HG03025 (cell line): Measurements from ENCODE around the gene EEF2KMT.
"Not testable (repeated sequence)": the region's sequence is repeated elsewhere in the genome, so short reads cannot be mapped to it uniquely, and the experiment has no call there.

ENCODE experiments used
- ATAC-seq: cut with Tn5 transposase; IDR thresholded peaks from one replicate; pipeline ENCODE4 v1.9.1; 2021; ENCODE audit warnings: mild to moderate bottlenecking, moderate library complexity; ENCODE audit not compliant: unreplicated experiment, low FRiP score

The EEF2KMT gene

DNA sequence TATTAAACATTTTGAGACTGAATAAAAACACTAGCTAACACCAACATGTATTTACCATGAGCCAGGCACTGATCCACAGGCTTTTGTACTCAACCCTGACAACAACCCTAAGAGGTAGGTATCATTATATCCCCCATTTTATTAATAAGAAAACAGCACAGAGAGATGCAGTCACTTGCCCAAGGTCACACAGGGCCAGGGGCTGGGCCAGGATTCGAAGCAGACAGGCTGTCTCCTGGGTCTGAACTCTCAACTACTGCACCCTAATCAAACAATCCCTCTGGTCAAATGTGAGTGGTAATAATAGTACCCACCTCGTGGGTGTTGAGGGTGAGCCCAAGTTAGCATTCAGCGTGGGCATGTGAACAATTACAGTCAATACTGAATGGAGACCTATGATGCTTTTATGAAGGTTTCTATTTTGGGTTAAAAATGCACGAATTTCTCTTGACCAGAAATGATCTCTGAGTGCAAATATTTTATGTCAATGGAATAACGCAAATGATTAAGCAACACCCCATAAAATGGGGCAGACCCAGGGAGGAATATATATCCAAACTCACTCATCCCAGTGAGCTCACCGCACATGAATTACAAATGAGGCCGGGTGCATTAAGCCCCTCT is 1.0 kb downstream of the EEF2KMT start:
- not testable (repeated sequence) for ATAC-seq

DNA sequence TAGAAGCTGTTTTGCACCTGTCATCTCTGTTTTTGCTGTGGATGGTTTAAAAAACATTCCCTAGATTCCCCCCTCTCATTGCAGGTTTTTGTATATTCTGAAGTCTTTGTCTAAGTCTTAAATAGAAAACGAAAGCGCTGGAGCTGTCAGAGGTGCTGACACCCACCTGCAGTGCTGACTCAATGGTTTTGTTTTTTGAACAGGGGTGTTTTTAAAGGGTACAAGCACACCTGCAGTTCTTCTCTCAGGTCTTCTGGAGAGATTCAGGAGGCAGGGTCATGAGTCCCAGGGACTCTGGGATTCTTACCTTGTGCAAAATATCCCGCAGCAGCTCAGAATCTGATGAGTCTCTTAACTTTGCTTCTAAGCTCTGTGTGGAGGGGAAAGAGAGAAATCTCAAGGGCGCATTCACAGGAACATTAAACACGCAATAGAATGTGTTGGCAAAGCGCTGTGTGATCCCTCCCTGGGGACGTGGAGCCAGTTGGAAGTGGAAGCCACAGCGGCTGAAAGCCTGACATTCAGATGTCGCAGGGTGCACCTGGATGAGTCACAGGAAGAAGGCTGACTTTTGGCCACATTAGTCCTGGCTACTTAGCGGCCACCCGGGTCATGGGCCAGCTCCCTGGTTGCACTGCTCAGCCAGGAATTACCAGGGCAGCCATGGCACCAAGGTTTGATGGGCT is 2.3 kb downstream of the EEF2KMT start:
- ATAC-seq: not testable (repeated sequence)

DNA sequence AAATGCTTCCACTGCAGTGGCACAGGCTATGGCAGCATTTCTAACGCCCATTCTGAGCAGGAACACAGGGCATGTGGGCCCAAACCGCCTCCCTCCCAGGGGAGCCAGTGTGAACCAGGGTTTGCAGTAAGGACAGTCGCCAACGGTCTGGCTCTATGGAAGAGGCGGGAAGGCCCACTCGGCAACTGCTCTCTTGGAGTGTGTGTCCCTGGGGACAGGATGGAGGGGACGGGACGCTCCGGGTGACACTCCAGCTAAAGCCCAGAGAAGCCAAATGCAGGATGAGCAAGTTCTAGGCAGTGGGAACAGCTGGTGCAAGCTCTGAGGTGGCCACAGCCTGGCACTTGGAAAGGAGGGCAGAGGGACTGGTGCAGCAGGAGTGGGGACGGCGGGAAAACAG is 3.8 kb downstream of the EEF2KMT start:
- not testable (repeated sequence) for ATAC-seq

DNA sequence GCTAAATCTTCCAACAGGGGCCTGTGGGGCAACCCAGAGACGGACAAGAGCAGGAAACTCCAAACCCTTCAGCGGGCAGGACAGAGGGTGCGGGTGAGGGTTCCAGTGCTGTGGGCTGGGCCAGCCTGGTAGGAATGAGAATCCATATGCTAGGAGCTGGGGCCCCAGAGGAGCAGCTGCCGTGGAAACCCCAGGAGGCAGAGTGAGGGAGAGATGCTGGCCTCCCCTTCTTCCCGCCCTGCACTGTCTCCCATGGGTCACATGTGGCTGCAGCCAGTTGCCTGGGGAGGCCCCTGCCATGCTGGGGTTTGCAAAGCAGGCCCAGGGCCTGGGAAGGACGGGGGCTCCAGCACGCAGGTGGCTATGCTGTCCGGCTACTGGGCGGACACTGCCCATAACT is 4.5 kb downstream of the EEF2KMT start:
- not testable (repeated sequence) for ATAC-seq

DNA sequence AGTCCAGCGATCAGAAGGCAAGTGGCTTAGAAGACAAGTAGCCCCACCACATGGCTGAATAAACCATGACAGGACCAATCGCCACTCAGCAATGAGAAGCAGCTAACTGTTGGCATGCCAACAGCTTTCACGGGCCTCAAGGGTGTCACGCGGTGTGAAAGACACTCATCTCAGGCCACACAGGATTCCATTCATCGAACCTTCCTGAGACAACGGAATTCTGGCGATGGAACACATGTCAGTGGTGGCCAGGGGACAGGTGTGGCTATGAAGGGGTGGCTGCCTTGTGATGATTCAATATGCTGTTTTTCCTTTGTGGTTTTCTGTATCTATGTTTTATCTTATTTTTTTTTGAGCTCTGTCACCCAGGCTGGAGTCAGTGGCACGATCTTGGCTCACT is 7.0 kb downstream of the EEF2KMT start:
- ATAC-seq: not testable (repeated sequence)

DNA sequence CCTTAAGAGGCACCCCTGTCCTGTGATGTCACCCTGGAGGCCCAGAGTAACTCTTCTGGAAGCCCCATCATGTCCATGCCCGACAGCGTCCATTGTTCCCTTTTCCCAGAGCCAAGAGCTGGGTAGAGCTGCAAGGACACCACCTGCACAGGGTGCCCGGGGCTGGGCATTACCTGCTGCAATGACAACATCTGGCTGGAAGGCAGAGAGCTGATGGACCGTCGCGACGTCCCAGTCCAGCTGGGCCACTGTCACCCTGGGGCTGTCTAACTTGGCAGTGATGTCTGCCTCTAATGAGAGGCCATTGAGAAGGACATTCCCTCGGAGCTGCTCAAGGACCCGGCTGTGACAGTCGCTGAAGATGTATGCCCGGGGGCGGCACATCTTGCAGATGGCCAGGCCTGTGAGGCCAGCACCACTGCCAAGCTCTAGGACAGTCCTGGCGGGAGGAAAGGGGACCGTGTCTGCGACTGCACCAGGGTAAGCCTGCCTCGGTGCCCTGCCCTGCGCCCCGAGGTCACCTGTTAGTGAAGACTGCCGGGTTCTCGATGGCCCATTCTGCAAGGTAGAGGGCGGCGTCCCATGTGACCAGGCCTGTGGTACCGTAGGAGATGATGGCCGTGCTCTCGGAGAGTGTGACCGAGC is 7.6 kb downstream of the EEF2KMT start:
- ATAC-seq: not testable (repeated sequence)

DNA sequence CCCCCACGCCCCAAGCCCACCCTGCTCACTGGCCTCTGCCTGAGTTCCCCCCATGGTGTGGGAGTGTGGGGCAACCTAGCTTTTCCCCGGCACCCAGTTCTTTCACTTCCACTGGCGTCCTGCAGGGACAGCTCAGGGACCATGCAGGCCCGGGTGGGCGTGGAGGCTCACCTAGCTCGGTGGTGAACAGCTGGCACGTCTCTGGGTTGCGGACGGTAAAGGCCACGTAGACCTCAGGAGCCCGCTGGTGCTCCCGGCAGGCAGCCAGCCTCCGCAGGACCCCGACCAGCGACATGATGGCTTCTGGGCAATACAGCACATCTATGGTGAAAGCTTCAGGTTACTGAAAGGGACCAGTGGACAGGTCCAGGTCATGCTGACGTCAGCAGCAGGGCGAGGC is 8.7 kb downstream of the EEF2KMT start:
- not testable (repeated sequence) for ATAC-seq

DNA sequence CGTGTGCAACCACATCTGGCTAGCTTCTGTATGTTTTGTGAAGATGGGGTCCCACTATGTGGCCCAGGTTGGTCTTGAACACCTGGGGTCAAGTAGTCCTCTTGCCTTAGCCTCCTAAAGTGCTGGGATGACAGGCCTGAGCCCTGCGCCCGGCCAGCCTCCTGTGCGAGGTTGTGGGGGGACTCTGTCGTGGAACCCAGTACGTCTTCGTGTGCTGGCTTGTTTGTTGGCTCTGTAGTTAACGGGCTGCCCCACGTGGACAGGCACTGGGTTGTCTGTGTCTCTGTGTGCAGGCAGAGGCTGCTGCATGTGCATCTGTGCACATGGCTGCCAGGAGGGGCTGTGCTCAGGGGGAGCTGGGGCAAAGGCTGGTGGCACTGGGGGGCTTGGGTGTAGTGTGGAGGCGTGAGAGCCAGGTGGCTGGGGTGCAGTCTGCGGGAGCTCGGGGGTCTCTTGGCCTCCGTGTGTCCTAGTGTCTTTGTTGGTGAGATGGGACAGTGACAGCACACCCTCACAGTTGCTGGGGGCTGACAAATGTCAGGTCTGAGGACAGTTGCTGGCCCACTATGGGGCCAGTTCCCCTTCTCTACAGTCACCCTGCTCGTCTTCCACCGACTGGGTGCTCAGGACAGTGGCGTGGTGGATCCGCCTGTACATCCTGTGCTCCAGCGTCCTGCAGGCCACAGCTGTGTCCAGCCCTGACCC is 9.4 kb downstream of the EEF2KMT start:
- ATAC-seq: not testable (repeated sequence)

DNA sequence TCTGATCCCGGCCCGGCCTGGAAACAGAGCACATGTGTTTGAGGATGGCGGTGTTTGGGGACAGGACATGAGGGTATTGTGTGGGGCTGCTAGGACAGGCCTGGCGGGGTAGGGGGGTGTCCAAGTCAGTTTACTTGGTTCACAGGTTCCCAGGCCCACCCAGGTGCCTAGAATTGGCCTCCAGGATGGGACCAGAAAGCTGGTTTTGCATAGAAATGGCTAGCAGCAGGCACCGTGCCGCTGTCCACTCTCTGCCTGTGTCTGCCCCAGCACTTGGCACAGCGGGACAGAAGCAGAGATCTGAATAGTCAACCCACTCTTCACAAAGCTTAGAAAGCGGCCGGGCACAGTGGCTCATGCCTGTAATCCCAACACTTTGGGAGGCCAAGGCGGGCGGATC is 11.9 kb downstream of the EEF2KMT start:
- not testable (repeated sequence) for ATAC-seq

DNA sequence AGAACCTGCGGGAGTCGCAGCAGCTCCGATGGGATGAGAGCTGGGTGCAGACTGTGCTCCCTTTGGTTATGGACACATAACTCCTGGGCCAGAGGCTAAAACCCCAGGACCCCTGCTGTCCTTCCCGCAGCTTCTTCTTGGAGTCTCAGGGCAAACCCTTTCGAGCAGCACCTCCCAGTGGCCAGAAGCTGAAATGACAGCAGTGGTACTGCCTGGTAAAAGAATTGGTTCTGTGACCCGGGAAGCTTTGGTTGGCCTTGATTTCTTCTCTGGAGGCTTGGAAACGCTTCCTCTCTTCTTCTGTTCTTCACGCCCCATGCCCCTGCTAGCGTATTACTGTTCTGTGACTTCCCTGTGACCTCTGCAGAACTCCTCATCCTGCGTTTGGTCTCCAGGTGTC is 12.8 kb downstream of the EEF2KMT start:
- not testable (repeated sequence) for ATAC-seq

DNA sequence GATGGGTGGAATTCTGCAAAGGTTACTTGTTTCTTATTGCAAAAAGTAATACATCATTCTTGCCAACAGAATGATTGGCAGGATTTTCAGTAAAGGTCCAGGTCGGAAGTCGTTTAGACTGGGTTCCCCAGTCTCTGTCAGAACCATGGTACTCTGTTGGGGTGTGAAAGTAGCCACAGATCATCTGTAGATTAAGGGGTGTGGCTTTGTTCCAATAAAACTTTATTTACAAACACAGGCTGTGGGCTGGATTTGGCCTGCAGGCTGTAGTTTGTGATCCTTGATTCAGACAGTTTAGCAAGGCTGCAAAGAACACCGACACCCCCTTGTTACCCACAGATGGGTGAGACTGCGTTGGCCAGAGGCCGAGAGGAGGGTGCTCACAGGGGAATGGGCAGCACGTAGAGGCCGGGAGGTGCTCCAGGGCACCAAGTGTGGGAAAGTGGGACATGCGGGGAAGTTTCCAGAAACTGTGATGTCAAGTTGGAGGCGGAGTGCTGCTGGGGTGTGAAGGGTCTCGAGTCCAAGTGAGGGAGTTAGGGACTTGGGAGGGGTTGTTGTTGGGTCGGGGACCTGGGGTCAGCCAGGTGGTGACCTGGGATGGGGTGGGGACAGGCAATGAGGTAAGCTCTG is 13.4 kb downstream of the EEF2KMT start:
- not testable (repeated sequence) for ATAC-seq

DNA sequence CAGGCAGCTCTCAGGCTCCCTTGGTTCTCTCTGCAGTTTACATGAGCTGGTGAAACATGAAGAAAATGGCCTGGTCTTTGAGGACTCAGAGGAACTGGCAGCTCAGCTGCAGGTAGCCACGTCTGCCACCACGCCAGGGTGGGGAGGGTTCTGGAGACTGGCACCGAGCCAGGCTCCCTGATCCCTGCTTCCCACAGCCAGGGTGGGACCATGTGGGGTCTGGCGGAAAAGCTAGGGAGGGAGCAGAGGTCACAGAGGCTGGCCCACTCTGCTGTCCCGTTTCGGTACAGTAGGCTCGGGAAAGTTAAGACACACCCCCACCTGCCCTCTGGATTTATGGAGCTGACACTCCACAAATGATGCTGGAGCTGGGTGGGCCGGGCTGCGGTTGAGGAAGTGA is 13.9 kb downstream of the EEF2KMT start:
- ATAC-seq: not testable (repeated sequence)

DNA sequence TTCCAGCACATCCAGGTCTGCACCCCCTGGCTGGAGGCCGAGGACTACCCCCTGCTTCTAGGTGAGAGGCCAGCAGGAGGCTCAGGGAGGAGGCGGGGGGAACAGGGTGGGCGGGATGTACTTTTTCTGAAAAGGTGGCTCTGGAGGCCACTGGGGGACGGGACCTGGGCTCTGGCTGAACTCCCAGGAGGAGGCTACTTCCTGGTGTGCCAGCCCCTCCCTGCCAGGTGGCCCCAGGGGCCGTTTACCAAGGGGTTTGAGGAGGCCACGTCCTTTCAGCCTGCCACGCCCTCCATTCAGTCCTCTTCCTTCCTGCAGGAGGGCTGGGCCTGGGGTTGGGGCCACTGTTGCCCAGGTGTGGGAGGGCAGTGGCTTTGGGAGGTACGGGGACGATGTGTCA is 16.6 kb downstream of the EEF2KMT start:
- not testable (repeated sequence) for ATAC-seq

DNA sequence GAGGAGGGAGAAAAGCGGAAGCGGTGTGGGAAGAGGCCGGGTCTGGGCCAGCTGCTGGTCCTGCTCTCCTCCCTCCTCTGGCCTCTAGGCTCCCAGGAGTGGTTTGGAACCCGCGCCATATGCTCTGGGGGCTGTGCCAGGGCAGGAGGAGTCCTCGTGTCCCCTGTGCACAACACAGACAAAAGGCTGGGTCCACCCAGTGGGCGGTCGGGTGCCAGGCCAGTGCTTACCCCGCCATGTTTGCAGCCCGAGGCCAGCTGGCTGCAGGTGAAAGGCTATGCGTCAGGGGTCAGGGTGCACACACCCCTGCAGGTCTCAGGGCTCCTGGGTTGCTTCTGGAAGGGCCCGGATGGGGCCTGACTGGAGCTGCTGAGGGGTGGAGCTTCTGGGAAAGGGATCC is 17.1 kb downstream of the EEF2KMT start:
- not testable (repeated sequence) for ATAC-seq

DNA sequence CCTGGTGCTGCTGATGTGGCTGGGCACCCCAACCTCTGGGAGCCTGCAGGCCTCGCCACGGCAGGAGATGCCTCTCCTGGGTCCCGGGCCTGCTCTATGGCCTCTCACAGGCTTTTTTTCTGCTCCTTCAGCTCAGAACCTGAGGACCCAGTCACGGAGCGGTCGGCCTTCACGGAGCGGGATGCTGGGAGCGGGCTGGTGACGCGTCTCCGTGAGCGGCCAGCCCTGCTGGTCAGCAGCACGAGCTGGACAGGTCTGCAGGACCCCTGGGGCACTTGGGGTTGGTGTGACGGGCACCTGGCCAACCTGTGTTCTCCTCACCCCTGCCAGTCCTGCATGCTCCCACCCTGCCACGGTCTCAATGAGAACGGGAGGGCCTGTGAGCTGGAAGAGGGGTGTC is 19.0 kb downstream of the EEF2KMT start:
- ATAC-seq: no peak

DNA sequence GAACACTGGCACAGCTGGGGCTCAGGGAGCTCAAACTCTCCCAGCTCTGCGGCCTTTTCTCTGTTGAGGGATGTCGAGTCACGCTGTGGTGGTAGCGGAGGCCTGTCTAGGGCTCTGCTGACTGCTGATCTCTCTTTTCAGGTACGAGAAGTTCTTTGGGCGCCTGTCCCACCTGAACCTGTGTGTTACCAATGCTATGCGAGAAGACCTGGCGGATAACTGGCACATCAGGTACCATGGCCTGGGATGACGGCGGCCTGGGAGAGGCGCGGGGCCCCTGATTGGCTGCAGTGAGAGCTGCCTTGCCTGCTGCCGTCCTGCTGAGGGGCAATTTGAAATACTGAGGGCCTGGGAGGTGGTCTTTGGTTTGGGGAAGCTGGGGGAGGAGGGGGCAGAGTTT is 20.3 kb downstream of the EEF2KMT start:
- ATAC-seq: no peak

DNA sequence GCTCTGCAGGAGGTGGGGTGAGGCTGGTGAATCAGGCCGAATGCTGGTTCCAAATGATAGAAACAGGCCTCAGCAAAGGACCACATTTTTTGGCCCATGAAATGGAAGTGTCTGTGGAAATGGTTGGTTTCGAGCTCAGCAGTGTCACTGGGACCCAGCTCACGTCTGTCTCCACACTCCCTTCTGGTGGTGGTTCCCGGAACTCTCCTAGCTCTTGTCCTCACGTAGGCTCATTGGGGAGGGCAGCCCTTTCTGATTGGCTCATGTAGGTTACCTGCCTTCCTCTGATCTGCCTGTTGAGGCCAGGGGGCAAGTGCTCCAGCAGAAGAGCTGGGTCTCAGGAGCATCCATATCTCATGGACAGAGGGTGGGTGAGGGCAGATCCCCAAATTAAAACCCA is 22.0 kb downstream of the EEF2KMT start:
- no peak for ATAC-seq

DNA sequence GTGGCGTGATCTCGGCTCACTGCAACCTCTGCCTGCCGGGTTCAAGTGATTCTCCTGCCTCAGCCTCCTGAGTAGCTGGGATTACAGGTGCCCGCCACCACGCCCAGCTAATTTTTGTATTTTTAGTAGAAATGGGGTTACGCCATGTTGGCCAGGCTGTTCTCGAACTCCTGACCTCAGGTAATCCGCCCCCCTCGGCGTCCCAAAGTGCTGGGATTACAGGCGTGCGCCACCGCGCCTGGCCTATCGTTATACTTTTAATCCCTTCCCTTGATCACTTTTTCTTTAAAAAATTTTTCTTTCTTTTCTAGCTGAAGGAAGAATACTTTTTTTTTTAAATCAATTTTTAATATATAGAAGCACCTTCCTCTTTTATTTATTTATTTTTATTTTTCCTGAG is 23.8 kb downstream of the EEF2KMT start:
- ATAC-seq: not testable (repeated sequence)

DNA sequence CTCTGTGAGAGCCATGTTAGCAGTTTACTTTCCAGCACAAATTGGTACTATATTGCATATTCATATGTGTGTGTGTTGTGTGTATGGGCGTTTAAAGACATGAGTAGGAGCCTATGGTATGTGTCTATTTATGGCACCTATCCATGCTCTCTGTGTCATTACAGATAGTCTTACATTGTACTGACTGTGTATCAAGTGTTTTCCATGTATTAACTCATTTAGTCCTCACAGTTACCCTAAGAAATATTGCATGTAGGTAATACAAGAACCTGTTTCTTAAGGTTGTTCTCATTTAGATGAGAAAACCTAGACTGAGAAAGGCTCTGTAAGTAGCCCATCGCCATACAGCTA is 24.3 kb downstream of the EEF2KMT start:
- no peak for ATAC-seq

DNA sequence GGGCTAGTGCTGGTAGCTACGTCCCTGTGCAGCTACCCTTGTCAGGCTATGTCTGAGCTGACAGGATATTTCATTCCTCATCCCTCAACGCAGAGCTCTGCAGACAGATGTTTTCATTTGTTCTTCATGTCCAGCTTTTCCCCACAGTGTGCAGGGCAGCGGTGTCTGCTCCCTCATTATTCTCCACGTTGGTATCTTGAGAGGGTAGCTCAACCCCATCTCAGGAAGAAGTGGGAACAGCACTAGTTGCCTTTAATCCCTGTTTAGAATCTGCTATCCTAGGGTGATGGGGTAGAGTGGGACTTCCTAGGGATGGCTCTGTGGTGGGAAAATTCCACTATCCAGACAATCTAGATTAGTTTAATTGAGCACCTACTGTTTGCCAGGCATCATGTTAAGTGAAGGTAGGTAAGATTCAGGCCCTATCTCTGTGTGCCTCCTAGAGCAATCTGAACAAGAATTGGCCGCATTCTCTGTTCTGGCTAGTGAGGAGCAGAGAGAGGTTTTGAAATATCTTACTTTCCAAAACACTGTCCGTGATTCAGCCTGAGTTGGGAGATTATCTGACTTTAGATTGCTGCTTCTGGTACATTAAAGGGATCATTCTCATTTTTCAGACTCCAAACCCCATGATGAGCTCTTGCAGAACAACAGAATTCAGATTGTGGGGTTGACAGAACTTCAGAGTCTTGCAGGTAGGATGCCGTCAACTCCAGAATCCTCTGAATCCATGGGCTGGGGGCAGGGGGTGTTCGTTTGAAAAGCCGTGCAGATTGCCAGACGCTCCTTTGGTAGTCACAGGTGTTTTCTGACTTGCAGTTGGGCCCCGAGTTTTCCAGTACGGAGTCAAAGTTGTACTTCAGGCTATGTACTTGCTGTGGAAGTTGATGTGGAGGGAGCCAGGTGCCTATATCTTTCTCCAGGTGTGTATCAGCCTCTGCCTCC is 25.0 kb downstream of the EEF2KMT start:
- no peak for ATAC-seq
